H1 (cell line): ENCODE measurements around the gene NSUN2.

Experiments used
- BACH1 ChIP-seq: IDR thresholded peaks from 2 replicates; pipeline ENCODE4 v1.6.1; 2012; ENCODE audit warnings: low read length, improper control_type of control experiment
- SIN3A ChIP-seq, 2 experiments: IDR thresholded peaks in 1 of 2; conservative IDR thresholded peaks in 1 of 2; 2 replicates each; pipeline ENCODE4 v1.6.1; 2011 to 2012; ENCODE audit warnings: low read length in 2 of 2, improper control_type of control experiment in 1 of 2, low read depth in 1 of 2, mild to moderate bottlenecking in 1 of 2
- TF ChIP-seq, protein P1 (sequence below), 3 experiments: IDR thresholded peaks; 1 replicate in 2 of 3; 2 replicates in 1 of 3; pipeline versions ENCODE4 v1.5.1 to v1.6.1; 2011; ENCODE audit warnings: low read length in 3 of 3, mild to moderate bottlenecking in 3 of 3, inconsistent platforms in 2 of 3, low read depth in 1 of 3, moderate library complexity in 1 of 3; ENCODE audit not compliant: insufficient read depth in 1 of 3; ENCODE audit errors: control extremely low read depth in 1 of 3

DNA sequence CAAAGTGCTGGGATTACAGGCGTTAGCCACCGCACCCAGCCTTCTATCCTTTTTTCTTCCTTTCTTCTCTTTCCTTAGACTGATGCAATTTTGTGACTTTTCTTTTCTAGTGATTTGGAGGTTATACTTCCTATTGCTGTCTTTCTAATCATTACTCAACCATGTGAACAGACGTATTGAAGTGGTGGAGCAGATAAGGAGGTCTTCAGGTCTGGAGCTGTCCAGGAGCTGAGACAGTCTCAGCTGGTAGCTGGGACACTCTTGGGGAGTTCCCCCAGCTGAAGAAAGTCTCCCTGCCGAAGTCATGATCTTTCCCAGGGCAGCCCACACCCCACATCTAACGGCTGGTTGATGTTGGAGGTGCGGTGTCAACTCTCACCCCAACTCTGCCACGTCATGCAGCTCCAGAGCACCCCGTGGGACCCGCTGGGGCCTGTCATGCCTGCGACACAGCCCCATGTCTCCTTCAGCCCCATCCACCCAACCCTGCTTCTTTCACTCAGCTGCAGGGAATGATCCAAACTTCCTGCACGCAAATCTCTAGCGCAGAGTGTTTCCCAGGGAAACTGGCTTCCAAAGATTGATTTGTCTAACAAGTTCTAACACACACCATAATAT lies 41.1 kb downstream of the NSUN2 start:
- TF ChIP-seq BACH1 (no peak), SIN3A (conservative IDR thresholded peaks at IDR 0.05 in 1 of 2, IDR thresholded peaks at IDR 0.05 in 1 of 2; ENCODE audit: low read depth in 1 of 2, low read length in 2 of 2) (no peak)
- TF ChIP-seq, protein P1, sequence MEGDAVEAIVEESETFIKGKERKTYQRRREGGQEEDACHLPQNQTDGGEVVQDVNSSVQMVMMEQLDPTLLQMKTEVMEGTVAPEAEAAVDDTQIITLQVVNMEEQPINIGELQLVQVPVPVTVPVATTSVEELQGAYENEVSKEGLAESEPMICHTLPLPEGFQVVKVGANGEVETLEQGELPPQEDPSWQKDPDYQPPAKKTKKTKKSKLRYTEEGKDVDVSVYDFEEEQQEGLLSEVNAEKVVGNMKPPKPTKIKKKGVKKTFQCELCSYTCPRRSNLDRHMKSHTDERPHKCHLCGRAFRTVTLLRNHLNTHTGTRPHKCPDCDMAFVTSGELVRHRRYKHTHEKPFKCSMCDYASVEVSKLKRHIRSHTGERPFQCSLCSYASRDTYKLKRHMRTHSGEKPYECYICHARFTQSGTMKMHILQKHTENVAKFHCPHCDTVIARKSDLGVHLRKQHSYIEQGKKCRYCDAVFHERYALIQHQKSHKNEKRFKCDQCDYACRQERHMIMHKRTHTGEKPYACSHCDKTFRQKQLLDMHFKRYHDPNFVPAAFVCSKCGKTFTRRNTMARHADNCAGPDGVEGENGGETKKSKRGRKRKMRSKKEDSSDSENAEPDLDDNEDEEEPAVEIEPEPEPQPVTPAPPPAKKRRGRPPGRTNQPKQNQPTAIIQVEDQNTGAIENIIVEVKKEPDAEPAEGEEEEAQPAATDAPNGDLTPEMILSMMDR (IDR thresholded peaks at IDR 0.05; ENCODE audit: control extremely low read depth in 1 of 3, insufficient read depth in 1 of 3, low read depth in 1 of 3, low read length in 3 of 3) = no peak
